GM23248 (cell line): ENCODE measurements around the gene ARMH4.

ENCODE experiments used
- EZH2 ChIP-seq: fragments of 200-600 bp; sonication (generic); IDR thresholded peaks from 2 replicates; pipeline ENCODE4 v1.6.1; 2018; ENCODE audit warnings: antibody characterized with exemption, mild to moderate bottlenecking; ENCODE audit not compliant: insufficient read depth, poor library complexity, severe bottlenecking
- EZH2phosphoT487 ChIP-seq: fragments of 200-600 bp; sonication (generic); IDR thresholded peaks from 2 replicates; pipeline ENCODE4 v1.6.1; 2018; ENCODE audit warnings: antibody characterized with exemption, moderate library complexity, mild to moderate bottlenecking, low read depth; ENCODE audit not compliant: insufficient read depth

- TF ChIP-seq EZH2phosphoT487: no peak
- no peak for TF ChIP-seq EZH2
Measured at GRCh38 chr14:57962325-57963035, 189.5 kb downstream of the ARMH4 start.
